OCI-LY7 (cell line): ENCODE measurements around the gene SPARC. TPM values are rescaled to one million over a fixed set of nuclear protein-coding genes. Genes with fewer than 3 reads are reported as not detected.
"Not testable (repeated sequence)": the region's sequence is repeated elsewhere in the genome, so short reads cannot be mapped to it uniquely, and the experiment has no call there.

Experiments
- BruUV-seq: library from RNA; stranded (reverse); fragments of 400-500 nt; replicated peaks from 2 replicates; lab custom pipeline; 2021; lab: Mats Ljungman, UMichigan
- CTCF ChIA-PET: fragments of 300-600 bp; sonication (Branson Sonifier 250); formaldehyde crosslinking; loops from one replicate; lab custom pipeline; 2022; ENCODE audit warnings: antibody characterized with exemption; ENCODE audit not compliant: unreplicated experiment; lab: Charles Lee
- POLR2A ChIA-PET: fragments of 300-600 bp; sonication (Branson Sonifier 250); formaldehyde crosslinking; loops from one replicate; lab custom pipeline; 2022; ENCODE audit warnings: antibody characterized with exemption; lab: Charles Lee
- DNase-seq: peaks from one replicate; pipeline ENCODE4 v3.0.0-alpha.2; 2015; ENCODE audit warnings: low spot score
- H2AFZ ChIP-seq: fragments of 200-600 bp; sonication (generic), shearing (Covaris generic); 2 replicates; pipeline ENCODE4 v1.6.1; 2014; ENCODE audit warnings: mild to moderate bottlenecking, antibody characterized with exemption, low read length, moderate library complexity
- H3K27ac ChIP-seq: fragments of 200-600 bp; sonication (generic); 2 replicates; pipeline ENCODE4 v1.5.1; 2014; ENCODE audit warnings: mixed run types, low read depth, mild to moderate bottlenecking, moderate library complexity, low read length, inconsistent platforms; ENCODE audit not compliant: poor library complexity, severe bottlenecking
- H3K36me3 ChIP-seq: fragments of 200-600 bp; sonication (generic); 2 replicates; pipeline ENCODE4 v1.6.1; 2014; ENCODE audit warnings: mild to moderate bottlenecking, antibody characterized with exemption, low read length, moderate library complexity, mixed read lengths; ENCODE audit not compliant: insufficient read depth
- H3K4me1 ChIP-seq: fragments of 200-600 bp; sonication (generic); 2 replicates; pipeline ENCODE4 v1.5.1; 2014; ENCODE audit warnings: mild to moderate bottlenecking, low read length; ENCODE audit not compliant: insufficient read depth, poor library complexity, severe bottlenecking
- H3K4me2 ChIP-seq: fragments of 200-600 bp; sonication (generic); 2 replicates; pipeline ENCODE4 v1.6.1; 2014; ENCODE audit warnings: mild to moderate bottlenecking, low read length
- H3K4me3 ChIP-seq: fragments of 200-600 bp; sonication (generic); 2 replicates; pipeline ENCODE4 v1.5.1; 2014; ENCODE audit warnings: mild to moderate bottlenecking, low read depth, low read length; ENCODE audit not compliant: poor library complexity, severe bottlenecking
- H3K79me2 ChIP-seq: fragments of 200-600 bp; sonication (generic); 2 replicates; pipeline ENCODE4 v1.6.1; 2016; ENCODE audit warnings: low read depth, mild to moderate bottlenecking, low read length, moderate library complexity, mixed read lengths; ENCODE audit not compliant: insufficient read depth
- H3K9me2 ChIP-seq: fragments of 200-600 bp; sonication (generic); 2 replicates; pipeline ENCODE4 v1.6.1; 2016; ENCODE audit warnings: mild to moderate bottlenecking, low read length, mixed read lengths; ENCODE audit not compliant: insufficient read depth
- H3K9me3 ChIP-seq: fragments of 200-600 bp; sonication (generic); 2 replicates; pipeline ENCODE4 v1.6.1; 2014; ENCODE audit warnings: mild to moderate bottlenecking, mixed run types, low read length, mixed read lengths
- H4K20me1 ChIP-seq: fragments of 200-600 bp; sonication (generic); 2 replicates; pipeline ENCODE4 v1.6.1; 2014; ENCODE audit warnings: mild to moderate bottlenecking, antibody characterized with exemption, low read length, moderate library complexity, mixed read lengths; ENCODE audit not compliant: insufficient read depth
- CTCF ChIP-seq: fragments of 200-600 bp; sonication (generic); conservative IDR thresholded peaks from 2 replicates; pipeline ENCODE4 v1.5.1; 2014; ENCODE audit warnings: mild to moderate bottlenecking, antibody characterized with exemption, low read length, moderate library complexity, mixed read lengths
- EZH2phosphoT487 ChIP-seq: fragments of 200-600 bp; sonication (generic); IDR thresholded peaks from 2 replicates; pipeline ENCODE4 v1.6.1; 2018; ENCODE audit warnings: low read depth, borderline replicate concordance, mild to moderate bottlenecking, mixed run types, antibody characterized with exemption, low read length, moderate library complexity, mixed read lengths
- intact Hi-C: fragments of 100-400 bp; cut with micrococcal nuclease; formaldehyde crosslinking; loops from one replicate; pipeline ENCODE4 v1.10.0; 2022; ENCODE audit not compliant: unreplicated experiment
- total RNA-seq, 2 experiments: library from RNA; depleted of rRNA in 1 of 2; stranded (reverse); fragments of >200 nt in 1 of 2; shearing (Covaris generic) in 1 of 2; gene quantifications; 2 replicates each; pipeline ENCODE4 v1.2.3, GENCODE V29; 2014 to 2022

SPARC gene
- total RNA-seq, 2 experiments from 2014 or later, result 0.89 TPM; not detected in 1

DNA sequence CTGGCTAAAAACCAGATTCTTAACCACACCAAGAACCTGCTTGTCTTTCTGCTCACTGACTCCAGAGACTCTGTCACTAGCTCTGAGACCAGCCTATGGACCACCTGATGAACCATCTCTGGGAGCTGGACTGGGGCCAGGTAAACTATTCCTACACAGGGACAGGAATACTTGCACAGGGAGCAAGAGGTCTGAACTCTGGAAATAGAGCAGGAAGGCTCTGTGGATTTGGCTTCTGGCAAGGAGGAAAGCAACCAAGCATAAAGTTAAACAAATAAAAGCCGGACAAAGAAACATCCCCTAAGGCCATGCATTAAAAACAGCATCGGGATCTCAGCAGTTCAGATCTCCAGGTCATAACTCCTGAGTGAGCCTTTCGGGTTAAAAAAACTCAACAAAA is 5.6 kb upstream of the SPARC start:
- no TSS peak for BruUV-seq
- Histone ChIP-seq H3K4me3 (no peak overlapping the region), H3K4me1 (no peaks in the 10 kb centered on the region), H2AFZ (no peak overlapping the region), H4K20me1 (no peaks in the 10 kb centered on the region), H3K9me3 (no peaks in the 10 kb centered on the region), H3K4me2 (no peak overlapping the region), H3K9me2 (no peaks in the 10 kb centered on the region), H3K36me3 (no peaks in the 10 kb centered on the region), H3K79me2 (no peaks in the 10 kb centered on the region), H3K27ac (no peak overlapping the region)
- POLR2A ChIA-PET, result interaction anchor here (1.6 kb wide), 1 partner anchor 17 kb away, joined by 4 read pairs; no protein-coding TSS in a partner anchor
- TF ChIP-seq CTCF (no peak), EZH2phosphoT487 (no peak)
- CTCF ChIA-PET, result no interaction called here
- DNase-seq, result no peak
- intact Hi-C loops, result no loop called here

DNA sequence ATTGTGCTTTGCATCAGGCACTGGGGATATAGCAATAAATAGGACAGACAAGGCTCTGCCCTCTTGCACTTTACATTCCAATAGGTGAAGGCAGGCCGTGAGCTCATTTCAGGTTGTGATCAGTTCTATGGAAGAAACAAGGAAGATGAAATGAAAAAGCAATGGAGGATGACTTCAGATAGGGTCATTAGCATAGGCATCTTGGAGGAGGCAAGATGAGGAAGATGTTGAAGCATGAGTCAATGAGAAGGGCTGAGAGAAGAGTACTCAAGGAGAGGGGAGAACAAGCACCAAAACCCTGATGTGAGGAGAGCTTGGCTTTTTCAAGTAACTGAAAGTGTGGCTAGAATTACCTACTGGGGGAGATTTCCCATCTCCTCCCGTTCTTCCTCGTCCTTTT is 5.0 kb upstream of the SPARC start:
- Histone ChIP-seq H3K4me1 (no peaks in the 10 kb centered on the region), H3K4me2 (no peak overlapping the region), H3K4me3 (no peak overlapping the region), H4K20me1 (no peaks in the 10 kb centered on the region), H3K27ac (no peak overlapping the region), H3K36me3 (no peaks in the 10 kb centered on the region), H3K9me3 (no peaks in the 10 kb centered on the region), H3K9me2 (no peaks in the 10 kb centered on the region), H3K79me2 (no peaks in the 10 kb centered on the region), H2AFZ (no peak overlapping the region)
- TF ChIP-seq EZH2phosphoT487, result no peak
- no peak for TF ChIP-seq CTCF
- no TSS peak for BruUV-seq
- DNase-seq, result no peak
- POLR2A ChIA-PET, result interaction anchor here (0.6 to 1.6 kb wide), 2 partner anchors 11 to 17 kb away, joined by 3 to 4 read pairs; no protein-coding TSS in a partner anchor
- intact Hi-C loops, result no loop called here
- CTCF ChIA-PET, result no interaction called here

DNA sequence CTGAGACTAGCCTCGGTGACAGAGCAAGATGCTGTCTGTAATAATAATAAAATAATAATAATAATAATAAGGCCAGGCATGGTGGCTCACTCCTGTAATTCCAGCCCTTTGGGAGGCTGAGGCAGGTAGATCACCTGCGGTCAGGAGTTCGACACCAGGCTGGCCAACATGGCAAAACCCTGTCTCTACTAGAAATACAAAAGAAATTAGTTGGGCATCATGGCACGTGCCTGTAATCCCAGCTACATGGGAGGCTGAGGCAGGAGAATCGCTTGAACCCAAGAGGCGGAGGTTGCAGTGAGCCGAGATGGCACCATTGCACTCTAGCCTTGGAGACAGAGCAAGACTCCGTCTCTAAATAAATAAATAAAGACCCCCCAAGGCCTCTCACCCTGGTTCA is 2.9 kb upstream of the SPARC start:
- DNase-seq, H4K20me1 ChIP-seq, H3K79me2 ChIP-seq, CTCF ChIA-PET, H3K4me3 ChIP-seq, H3K9me3 ChIP-seq, H3K27ac ChIP-seq, intact Hi-C loops, H2AFZ ChIP-seq, H3K4me2 ChIP-seq, BruUV-seq, H3K36me3 ChIP-seq, H3K9me2 ChIP-seq, H3K4me1 ChIP-seq: not testable (repeated sequence)
- POLR2A ChIA-PET, result interaction anchor here (0.9 kb wide), 1 partner anchor 28 kb away, joined by 3 read pairs; no protein-coding TSS in a partner anchor
